Measurements from ENCODE around the gene TM6SF1. TPM values are rescaled to one million over a fixed set of nuclear protein-coding genes. Genes with fewer than 3 reads are reported as not detected.

The TM6SF1 gene
- total RNA-seq, 4 donors from 2014 or later, result 7.1 to 49.1 (median 13.7) TPM

- intact Hi-C loops (cut with DNase I; ENCODE audit: low total_unique reads) (loop anchor here (5.0 to 10.0 kb wide), 3 partner anchors 61 to 344 kb away; no protein-coding TSS in a partner anchor), in situ Hi-C loops (cut with MboI; ENCODE audit: low sequenced_read_pairs in 4 of 4) (loop anchor here in 3 of 4 donors (5.0 to 25.0 kb wide), 3 partner anchors 94 to 571 kb away; partner anchors contain the start of genes C15orf40 (in 2 of the 3) and RPS17 (in 1 of the 3))
- Histone ChIP-seq H3K36me3 (no peaks in the 10 kb centered on the region), H3K9me3 (no peaks in the 10 kb centered on the region), H3K4me1 (peaks cover 34 to 35% of the 10 kb centered on the region in 2 donors), H3K27ac (peak overlapping the region; percentile 80 to 91 (median 88)), H3K27me3 (no peaks in the 10 kb centered on the region), H3K4me3 (peak overlapping the region; percentile 64 to 88 (median 76))
- peak; percentile 46 to 57 for DNase-seq
- peak in 1 of 2 donors; percentile 33 for TF ChIP-seq POLR2A (IDR thresholded peaks at IDR 0.05)
- no peak for TF ChIP-seq CTCF (IDR thresholded peaks at IDR 0.05 in 4 of 5, conservative IDR thresholded peaks at IDR 0.05 in 1 of 5)
- ATAC-seq, result peak; percentile 26 to 30
These were observed 1.1 kb downstream of the TM6SF1 start for GRCh38 chr15:83108266-83109219.

GRCh38 chr15:83109532-83109931 lies 2.1 kb downstream of the TM6SF1 start:
- no peaks in the 10 kb centered on the region for H3K9me3 ChIP-seq
- intact Hi-C loops (cut with DNase I; ENCODE audit: low total_unique reads) (loop anchor here (5.0 to 10.0 kb wide), 3 partner anchors 62 to 345 kb away; no protein-coding TSS in a partner anchor), in situ Hi-C loops (cut with MboI; ENCODE audit: low sequenced_read_pairs in 4 of 4) (loop anchor here in 3 of 4 donors (5.0 to 25.0 kb wide), 3 partner anchors 95 to 572 kb away; partner anchors contain the start of genes C15orf40 (in 2 of the 3) and RPS17 (in 1 of the 3))
- H3K36me3 ChIP-seq, result peaks cover 0 to 7% of the 10 kb centered on the region in 2 donors
- ATAC-seq, result no peak
- TF ChIP-seq POLR2A (IDR thresholded peaks at IDR 0.05) (no peak), CTCF (IDR thresholded peaks at IDR 0.05 in 4 of 5, conservative IDR thresholded peaks at IDR 0.05 in 1 of 5) (no peak)
- H3K27ac ChIP-seq, result peak overlapping the region in 3 of 4 donors; percentile 26 to 87 (median 80)
- no peaks in the 10 kb centered on the region for H3K27me3 ChIP-seq
- peaks cover 34 to 36% of the 10 kb centered on the region in 2 donors for H3K4me1 ChIP-seq
- H3K4me3 ChIP-seq, result no peak overlapping the region
- no peak for DNase-seq

GRCh38 chr15:83110381-83110780 lies 2.9 kb downstream of the TM6SF1 start:
- peaks cover 34 to 36% of the 10 kb centered on the region in 2 donors for H3K4me1 ChIP-seq
- intact Hi-C loops (cut with DNase I; ENCODE audit: low total_unique reads), result no loop called here
- no peaks in the 10 kb centered on the region for H3K9me3 ChIP-seq

GRCh38 chr15:83111149-83111548 lies 3.7 kb downstream of the TM6SF1 start:
- H3K4me1 ChIP-seq, result peaks cover 34 to 36% of the 10 kb centered on the region in 2 donors
- H3K4me3 ChIP-seq, result no peak overlapping the region
- DNase-seq (no peak), ATAC-seq (no peak)
- peaks cover 0 to 14% of the 10 kb centered on the region in 2 donors for H3K36me3 ChIP-seq
- in situ Hi-C loops (cut with MboI; ENCODE audit: low sequenced_read_pairs in 4 of 4) (loop anchor here in 2 of 4 donors (10.0 to 25.0 kb wide), 2 partner anchors 106 to 574 kb away; partner anchors contain the start of gene RPS17 (in 1 of the 2)), intact Hi-C loops (cut with DNase I; ENCODE audit: low total_unique reads) (no loop called here)
- no peaks in the 10 kb centered on the region for H3K27me3 ChIP-seq
- no peaks in the 10 kb centered on the region for H3K9me3 ChIP-seq
- H3K27ac ChIP-seq, result peak overlapping the region in 1 of 4 donors; percentile 45
- TF ChIP-seq POLR2A (IDR thresholded peaks at IDR 0.05), result no peak
- no peak for TF ChIP-seq CTCF (IDR thresholded peaks at IDR 0.05 in 4 of 5, conservative IDR thresholded peaks at IDR 0.05 in 1 of 5)

More at GRCh38 chr15:83110381-83110780, 2.9 kb downstream of the TM6SF1 start:
- Histone ChIP-seq H3K36me3 (peaks cover 0 to 14% of the 10 kb centered on the region in 2 donors), H3K27ac (no peak overlapping the region), H3K27me3 (no peaks in the 10 kb centered on the region), H3K4me3 (no peak overlapping the region)
- ATAC-seq (no peak), DNase-seq (no peak)
- in situ Hi-C loops (cut with MboI; ENCODE audit: low sequenced_read_pairs in 4 of 4), result loop anchor here in 2 of 4 donors (10.0 to 25.0 kb wide), 2 partner anchors 106 to 573 kb away; partner anchors contain the start of gene RPS17 (in 1 of the 2)
- no peak for TF ChIP-seq POLR2A (IDR thresholded peaks at IDR 0.05)
- TF ChIP-seq CTCF (IDR thresholded peaks at IDR 0.05 in 4 of 5, conservative IDR thresholded peaks at IDR 0.05 in 1 of 5), result no peak

Measured in gastrocnemius medialis (tissue), 4 donors.